HL-60/S4 treated with retinoic acid at 250 ng/mL for 4 days and 3 days (cell line): ENCODE data around the gene FBXO24.

ENCODE experiments used
- in situ Hi-C: fragments of 300-500 bp; cut with MboI; formaldehyde crosslinking; loops from 2 replicates; pipeline ENCODE4 v1.7.0; 2022; ENCODE audit warnings: low sequenced_read_pairs

FBXO24 gene

GRCh38 chr7:100572949-100573675 lies 13.0 kb upstream of the FBXO24 start:
- in situ Hi-C loops: loop anchor here (10.0 kb wide), 1 partner anchor 112 kb away; no protein-coding TSS in a partner anchor

GRCh38 chr7:100573691-100574361 lies 12.3 kb upstream of the FBXO24 start, which contains the start of gene SAP25:
Gene SAP25 (minus strand): TSS chr7:100573900. CDS start chr7:100573742, 158 bp downstream.
- in situ Hi-C loops: loop anchor here (10.0 kb wide), 1 partner anchor 111 kb away; no protein-coding TSS in a partner anchor

- in situ Hi-C loops: loop anchor here (10.0 kb wide), 1 partner anchor 110 kb away; no protein-coding TSS in a partner anchor
These were observed 11.5 kb upstream of the FBXO24 start for GRCh38 chr7:100574362-100575205.

GRCh38 chr7:100575206-100575631 lies 10.9 kb upstream of the FBXO24 start:
- in situ Hi-C loops: loop anchor here (10.0 kb wide), 1 partner anchor 110 kb away; no protein-coding TSS in a partner anchor

GRCh38 chr7:100575746-100576383 lies 10.3 kb upstream of the FBXO24 start:
- in situ Hi-C loops: loop anchor here (10.0 kb wide), 1 partner anchor 109 kb away; no protein-coding TSS in a partner anchor

GRCh38 chr7:100576384-100576993 lies 9.6 kb upstream of the FBXO24 start:
- in situ Hi-C loops: loop anchor here (10.0 kb wide), 1 partner anchor 108 kb away; no protein-coding TSS in a partner anchor

GRCh38 chr7:100577103-100577502 lies 9.0 kb upstream of the FBXO24 start:
- in situ Hi-C loops: loop anchor here (10.0 kb wide), 1 partner anchor 108 kb away; no protein-coding TSS in a partner anchor

GRCh38 chr7:100577507-100577906 lies 8.6 kb upstream of the FBXO24 start:
- in situ Hi-C loops: loop anchor here (10.0 kb wide), 1 partner anchor 107 kb away; no protein-coding TSS in a partner anchor

- in situ Hi-C loops: loop anchor here (10.0 kb wide), 1 partner anchor 106 kb away; no protein-coding TSS in a partner anchor
These were observed 7.6 kb upstream of the FBXO24 start for GRCh38 chr7:100578246-100579183.

GRCh38 chr7:100580466-100581283 lies 5.5 kb upstream of the FBXO24 start:
- in situ Hi-C loops: no loop called here

- in situ Hi-C loops: no loop called here
These were observed 4.0 kb upstream of the FBXO24 start for GRCh38 chr7:100582041-100582579.

GRCh38 chr7:100582650-100583049 lies 3.5 kb upstream of the FBXO24 start:
- in situ Hi-C loops: no loop called here

GRCh38 chr7:100583132-100584053 lies 2.7 kb upstream of the FBXO24 start:
- in situ Hi-C loops: no loop called here

GRCh38 chr7:100584054-100584682 lies 2.0 kb upstream of the FBXO24 start:
- in situ Hi-C loops: no loop called here

- in situ Hi-C loops: no loop called here
These were observed 1.2 kb upstream of the FBXO24 start for GRCh38 chr7:100584683-100585510.
